OCI-LY7 (cell line): Measurements from ENCODE around the gene KIZ. TPM values are rescaled to one million over a fixed set of nuclear protein-coding genes. Genes with fewer than 3 reads are reported as not detected.

Source experiments
- BruUV-seq: library from RNA; stranded (reverse); fragments of 400-500 nt; replicated peaks from 2 replicates; lab custom pipeline; 2021; lab: Mats Ljungman, UMichigan
- CTCF ChIA-PET: fragments of 300-600 bp; sonication (Branson Sonifier 250); formaldehyde crosslinking; loops from one replicate; lab custom pipeline; 2022; ENCODE audit warnings: antibody characterized with exemption; ENCODE audit not compliant: unreplicated experiment; lab: Charles Lee
- POLR2A ChIA-PET: fragments of 300-600 bp; sonication (Branson Sonifier 250); formaldehyde crosslinking; loops from one replicate; lab custom pipeline; 2022; ENCODE audit warnings: antibody characterized with exemption; lab: Charles Lee
- DNase-seq: peaks from one replicate; pipeline ENCODE4 v3.0.0-alpha.2; 2015; ENCODE audit warnings: low spot score
- H2AFZ ChIP-seq: fragments of 200-600 bp; sonication (generic), shearing (Covaris generic); 2 replicates; pipeline ENCODE4 v1.6.1; 2014; ENCODE audit warnings: mild to moderate bottlenecking, antibody characterized with exemption, low read length, moderate library complexity
- H3K27ac ChIP-seq: fragments of 200-600 bp; sonication (generic); 2 replicates; pipeline ENCODE4 v1.5.1; 2014; ENCODE audit warnings: mixed run types, low read depth, mild to moderate bottlenecking, moderate library complexity, low read length, inconsistent platforms; ENCODE audit not compliant: poor library complexity, severe bottlenecking
- H3K36me3 ChIP-seq: fragments of 200-600 bp; sonication (generic); 2 replicates; pipeline ENCODE4 v1.6.1; 2014; ENCODE audit warnings: mild to moderate bottlenecking, antibody characterized with exemption, low read length, moderate library complexity, mixed read lengths; ENCODE audit not compliant: insufficient read depth
- H3K4me1 ChIP-seq: fragments of 200-600 bp; sonication (generic); 2 replicates; pipeline ENCODE4 v1.5.1; 2014; ENCODE audit warnings: mild to moderate bottlenecking, low read length; ENCODE audit not compliant: insufficient read depth, poor library complexity, severe bottlenecking
- H3K4me2 ChIP-seq: fragments of 200-600 bp; sonication (generic); 2 replicates; pipeline ENCODE4 v1.6.1; 2014; ENCODE audit warnings: mild to moderate bottlenecking, low read length
- H3K4me3 ChIP-seq: fragments of 200-600 bp; sonication (generic); 2 replicates; pipeline ENCODE4 v1.5.1; 2014; ENCODE audit warnings: mild to moderate bottlenecking, low read depth, low read length; ENCODE audit not compliant: poor library complexity, severe bottlenecking
- H3K79me2 ChIP-seq: fragments of 200-600 bp; sonication (generic); 2 replicates; pipeline ENCODE4 v1.6.1; 2016; ENCODE audit warnings: low read depth, mild to moderate bottlenecking, low read length, moderate library complexity, mixed read lengths; ENCODE audit not compliant: insufficient read depth
- H3K9me2 ChIP-seq: fragments of 200-600 bp; sonication (generic); 2 replicates; pipeline ENCODE4 v1.6.1; 2016; ENCODE audit warnings: mild to moderate bottlenecking, low read length, mixed read lengths; ENCODE audit not compliant: insufficient read depth
- H3K9me3 ChIP-seq: fragments of 200-600 bp; sonication (generic); 2 replicates; pipeline ENCODE4 v1.6.1; 2014; ENCODE audit warnings: mild to moderate bottlenecking, mixed run types, low read length, mixed read lengths
- H4K20me1 ChIP-seq: fragments of 200-600 bp; sonication (generic); 2 replicates; pipeline ENCODE4 v1.6.1; 2014; ENCODE audit warnings: mild to moderate bottlenecking, antibody characterized with exemption, low read length, moderate library complexity, mixed read lengths; ENCODE audit not compliant: insufficient read depth
- EZH2phosphoT487 ChIP-seq: fragments of 200-600 bp; sonication (generic); IDR thresholded peaks from 2 replicates; pipeline ENCODE4 v1.6.1; 2018; ENCODE audit warnings: low read depth, borderline replicate concordance, mild to moderate bottlenecking, mixed run types, antibody characterized with exemption, low read length, moderate library complexity, mixed read lengths
- intact Hi-C: fragments of 100-400 bp; cut with micrococcal nuclease; formaldehyde crosslinking; loops from one replicate; pipeline ENCODE4 v1.10.0; 2022; ENCODE audit not compliant: unreplicated experiment
- total RNA-seq, 2 experiments: library from RNA; depleted of rRNA in 1 of 2; stranded (reverse); fragments of >200 nt in 1 of 2; shearing (Covaris generic) in 1 of 2; gene quantifications; 2 replicates each; pipeline ENCODE4 v1.2.3, GENCODE V29; 2014 to 2022
- TF ChIP-seq, protein P1 (sequence below): fragments of 200-600 bp; sonication (generic); conservative IDR thresholded peaks from 2 replicates; pipeline ENCODE4 v1.5.1; 2014; ENCODE audit warnings: mild to moderate bottlenecking, antibody characterized with exemption, low read length, moderate library complexity, mixed read lengths

The KIZ gene
- total RNA-seq, 2 experiments from 2014 or later = 16.0 to 23.7 TPM

DNA sequence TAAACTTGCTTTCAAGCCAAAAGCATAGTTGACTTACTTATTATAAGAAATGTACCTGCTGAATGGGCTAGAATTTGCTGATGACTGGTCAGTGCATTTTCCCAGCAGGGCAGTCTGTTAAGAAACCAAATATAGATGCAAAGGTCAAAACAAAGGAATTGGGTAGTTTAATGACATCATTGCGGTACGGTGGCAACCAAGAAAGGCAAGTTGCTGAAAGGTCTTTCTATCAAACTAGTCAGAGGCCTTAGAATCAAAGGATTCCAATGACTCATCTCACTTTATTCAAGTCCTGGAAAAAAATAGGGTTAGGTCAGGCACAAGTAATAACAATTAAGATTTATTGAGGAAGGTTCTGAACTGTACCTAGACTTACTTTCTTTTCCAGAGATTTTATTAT is 76.4 kb downstream of the KIZ start:
- Histone ChIP-seq H3K4me1 (no peaks in the 10 kb centered on the region), H3K27ac (no peak overlapping the region), H3K4me2 (no peak overlapping the region), H4K20me1 (no peaks in the 10 kb centered on the region), H3K9me2 (no peaks in the 10 kb centered on the region), H3K9me3 (no peaks in the 10 kb centered on the region), H3K4me3 (no peak overlapping the region), H2AFZ (no peak overlapping the region), H3K36me3 (no peaks in the 10 kb centered on the region), H3K79me2 (no peaks in the 10 kb centered on the region)
- ChIA-PET POLR2A (no interaction called here), CTCF (no interaction called here)
- BruUV-seq = no TSS peak
- DNase-seq = no peak
- TF ChIP-seq EZH2phosphoT487 = no peak
- TF ChIP-seq, protein P1, sequence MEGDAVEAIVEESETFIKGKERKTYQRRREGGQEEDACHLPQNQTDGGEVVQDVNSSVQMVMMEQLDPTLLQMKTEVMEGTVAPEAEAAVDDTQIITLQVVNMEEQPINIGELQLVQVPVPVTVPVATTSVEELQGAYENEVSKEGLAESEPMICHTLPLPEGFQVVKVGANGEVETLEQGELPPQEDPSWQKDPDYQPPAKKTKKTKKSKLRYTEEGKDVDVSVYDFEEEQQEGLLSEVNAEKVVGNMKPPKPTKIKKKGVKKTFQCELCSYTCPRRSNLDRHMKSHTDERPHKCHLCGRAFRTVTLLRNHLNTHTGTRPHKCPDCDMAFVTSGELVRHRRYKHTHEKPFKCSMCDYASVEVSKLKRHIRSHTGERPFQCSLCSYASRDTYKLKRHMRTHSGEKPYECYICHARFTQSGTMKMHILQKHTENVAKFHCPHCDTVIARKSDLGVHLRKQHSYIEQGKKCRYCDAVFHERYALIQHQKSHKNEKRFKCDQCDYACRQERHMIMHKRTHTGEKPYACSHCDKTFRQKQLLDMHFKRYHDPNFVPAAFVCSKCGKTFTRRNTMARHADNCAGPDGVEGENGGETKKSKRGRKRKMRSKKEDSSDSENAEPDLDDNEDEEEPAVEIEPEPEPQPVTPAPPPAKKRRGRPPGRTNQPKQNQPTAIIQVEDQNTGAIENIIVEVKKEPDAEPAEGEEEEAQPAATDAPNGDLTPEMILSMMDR = no peak
- intact Hi-C loops = no loop called here

GRCh38 chr20:21203088-21203656 is 77.3 kb downstream of the KIZ start:
- DNase-seq = no peak
- ChIA-PET CTCF (no interaction called here), POLR2A (no interaction called here)
- intact Hi-C loops = no loop called here
- Histone ChIP-seq H3K9me3 (no peaks in the 10 kb centered on the region), H3K4me2 (no peak overlapping the region), H3K36me3 (no peaks in the 10 kb centered on the region), H3K4me1 (no peaks in the 10 kb centered on the region), H2AFZ (no peak overlapping the region), H3K27ac (no peak overlapping the region), H4K20me1 (no peaks in the 10 kb centered on the region), H3K4me3 (no peak overlapping the region), H3K79me2 (no peaks in the 10 kb centered on the region), H3K9me2 (no peaks in the 10 kb centered on the region)
- no peak for TF ChIP-seq EZH2phosphoT487
- no TSS peak for BruUV-seq

DNA sequence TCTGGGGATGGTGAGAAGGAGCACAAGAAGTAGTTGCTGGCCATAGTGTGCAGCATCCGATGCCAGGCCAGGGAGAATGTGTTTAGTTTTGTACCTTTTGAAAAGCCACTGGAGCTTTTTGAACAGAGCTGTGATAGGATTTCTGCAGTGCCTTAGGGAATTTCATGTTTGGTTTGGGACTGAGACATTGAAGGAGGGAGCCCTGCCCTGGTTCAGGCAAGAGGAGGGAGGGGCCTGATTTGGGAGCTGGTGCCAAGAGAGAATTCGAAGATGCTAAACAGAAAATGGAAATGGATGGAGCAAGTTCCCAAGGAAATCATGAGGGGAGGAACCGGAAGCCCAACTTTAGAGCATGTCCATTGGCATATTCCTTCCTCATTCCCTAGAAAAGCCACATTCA is 80.7 kb downstream of the KIZ start:
- H3K4me3 ChIP-seq = no peak overlapping the region
- no peaks in the 10 kb centered on the region for H3K4me1 ChIP-seq
- intact Hi-C loops = no loop called here
- no peaks in the 10 kb centered on the region for H3K9me2 ChIP-seq
- no peak overlapping the region for H3K4me2 ChIP-seq
- H3K27ac ChIP-seq = no peak overlapping the region
- TF ChIP-seq, protein P1 = no peak
- TF ChIP-seq EZH2phosphoT487 = no peak
- POLR2A ChIA-PET = no interaction called here
- CTCF ChIA-PET = no interaction called here
- H4K20me1 ChIP-seq = no peaks in the 10 kb centered on the region
- no peaks in the 10 kb centered on the region for H3K9me3 ChIP-seq
- no peak overlapping the region for H2AFZ ChIP-seq
- no TSS peak for BruUV-seq
- DNase-seq = no peak
- no peaks in the 10 kb centered on the region for H3K79me2 ChIP-seq
- no peaks in the 10 kb centered on the region for H3K36me3 ChIP-seq
